GM12892 (cell line): ENCODE measurements around the gene MET.

Experiments used
- POLR2A ChIP-seq: IDR thresholded peaks from 2 replicates; pipeline ENCODE4 v1.6.1; 2011; ENCODE audit warnings: low read depth, low read length, control low read depth
- POLR2AphosphoS5 ChIP-seq: IDR thresholded peaks from 2 replicates; pipeline ENCODE4 v1.6.1; 2011; ENCODE audit warnings: low read depth, low read length, control low read depth

DNA sequence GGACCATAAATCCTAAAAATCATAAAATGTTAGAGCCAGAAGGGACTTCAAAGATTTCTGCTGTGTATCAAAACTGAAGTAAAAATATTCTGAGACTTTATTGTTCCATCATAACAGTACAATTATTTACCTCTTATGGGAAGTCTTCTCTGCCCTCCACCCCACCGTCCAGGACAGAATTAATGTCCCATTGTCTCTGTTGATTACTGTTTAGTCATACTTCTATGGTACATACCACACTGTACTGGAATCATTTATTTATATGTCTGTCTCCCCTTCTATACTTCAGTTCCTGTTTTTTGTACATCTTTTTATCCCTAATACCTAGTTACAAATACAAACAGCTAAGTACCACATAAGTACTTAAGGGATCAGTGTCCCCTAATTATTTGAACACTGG is 98.9 kb downstream of the MET start:
- no peak for TF ChIP-seq POLR2AphosphoS5
- no peak for TF ChIP-seq POLR2A
